NCI-H146 (cell line): Measurements from ENCODE around the gene TRAF6.
"Not testable (repeated sequence)": the region's sequence is repeated elsewhere in the genome, so short reads cannot be mapped to it uniquely, and the experiment has no call there.

Experiments used
- DNase-seq: peaks from one replicate; lab custom pipeline; 2025; lab: John Stamatoyannopoulos, UW

Gene TRAF6

GRCh38 chr11:36493332-36493731 lies 16.7 kb downstream of the TRAF6 start:
- no peak for DNase-seq

- peak; percentile 46 for DNase-seq
Observed at GRCh38 chr11:36492724-36493304, 17.3 kb downstream of the TRAF6 start.

GRCh38 chr11:36490026-36490806 lies 19.9 kb downstream of the TRAF6 start:
- DNase-seq: no peak

GRCh38 chr11:36488096-36488495 lies 22.0 kb downstream of the TRAF6 start:
- no peak for DNase-seq

- no peak for DNase-seq
Observed at GRCh38 chr11:36487619-36488018, 22.5 kb downstream of the TRAF6 start.

GRCh38 chr11:36485298-36486002 lies 24.6 kb downstream of the TRAF6 start:
- no peak for DNase-seq

GRCh38 chr11:36483042-36483441 lies 27.0 kb downstream of the TRAF6 start:
- DNase-seq: not testable (repeated sequence)

GRCh38 chr11:36480833-36481232 lies 29.2 kb downstream of the TRAF6 start:
- no peak for DNase-seq

- peak; percentile 33 for DNase-seq
Observed at GRCh38 chr11:36478700-36479329, 31.3 kb downstream of the TRAF6 start.

- DNase-seq: no peak
Observed at GRCh38 chr11:36475192-36475591, 34.9 kb downstream of the TRAF6 start.

- DNase-seq: no peak
Observed at GRCh38 chr11:36471577-36471976, 38.5 kb downstream of the TRAF6 start.

GRCh38 chr11:36469881-36470802 lies 39.9 kb downstream of the TRAF6 start:
- DNase-seq: no peak

- no peak for DNase-seq
Observed at GRCh38 chr11:36469063-36469462, 41.0 kb downstream of the TRAF6 start.

GRCh38 chr11:36467916-36468315 lies 42.2 kb downstream of the TRAF6 start:
- no peak for DNase-seq

- no peak for DNase-seq
Observed at GRCh38 chr11:36467012-36467411, 43.1 kb downstream of the TRAF6 start.

GRCh38 chr11:36465449-36466163 lies 44.5 kb downstream of the TRAF6 start:
- no peak for DNase-seq

- no peak for DNase-seq
Observed at GRCh38 chr11:36464720-36465119, 45.4 kb downstream of the TRAF6 start.

GRCh38 chr11:36463781-36464180 lies 46.3 kb downstream of the TRAF6 start:
- DNase-seq: no peak

GRCh38 chr11:36462321-36462720 lies 47.8 kb downstream of the TRAF6 start:
- DNase-seq: no peak

GRCh38 chr11:36460220-36460619 lies 49.9 kb downstream of the TRAF6 start:
- DNase-seq: no peak

GRCh38 chr11:36459046-36459445 lies 51.0 kb downstream of the TRAF6 start:
- no peak for DNase-seq
